Measurements from ENCODE around the gene DNAJC1. TPM values are rescaled to one million over a fixed set of nuclear protein-coding genes. Genes with fewer than 3 reads are reported as not detected.

DNAJC1 gene
- total RNA-seq, 1 donor from 2014 or later = 66.8 TPM

GRCh38 chr10:21831986-21832820, 171.3 kb downstream of the DNAJC1 start:
- Histone ChIP-seq H3K9me3 (ENCODE audit: insufficient read depth, low read depth, low read length) (peaks cover 4% of the 10 kb centered on the region), H3K4me1 (ENCODE audit: insufficient read depth, low read length) (no peaks in the 10 kb centered on the region), H4K20me1 (ENCODE audit: insufficient read depth, low read length) (no peaks in the 10 kb centered on the region), H2AFZ (ENCODE audit: low read depth, low read length) (no peak overlapping the region), H3K4me3 (ENCODE audit: insufficient read depth, low read depth, low read length) (no peak overlapping the region), H3K79me2 (ENCODE audit: insufficient read depth, low read length) (no peaks in the 10 kb centered on the region), H3K27ac (ENCODE audit: low read depth, low read length) (no peak overlapping the region), H3K4me2 (ENCODE audit: low read length) (no peak overlapping the region), H3K27me3 (ENCODE audit: insufficient read depth, low read length) (no peaks in the 10 kb centered on the region), H3K36me3 (ENCODE audit: insufficient read depth, low read length) (no peaks in the 10 kb centered on the region), H3K9ac (ENCODE audit: low read length) (no peak overlapping the region)
- H3K27ac Mint-ChIP-seq (ENCODE audit: unreplicated experiment) = peak overlapping the region; percentile 60
- H3K4me3 Mint-ChIP-seq (ENCODE audit: unreplicated experiment) = no peak overlapping the region
- H3K27me3 Mint-ChIP-seq (ENCODE audit: low read depth, unreplicated experiment) = no peaks in the 10 kb centered on the region
- no peaks in the 10 kb centered on the region for H3K4me1 Mint-ChIP-seq (ENCODE audit: low read depth, unreplicated experiment)
- FAIRE-seq (no peak), DNase-seq (ENCODE audit: low read depth) (peak; percentile 55)
- TF ChIP-seq CTCF (IDR thresholded peaks at IDR 0.05; ENCODE audit: insufficient read depth, low read depth, low read length) = no peak
- no peak for TF ChIP-seq EZH2 (IDR thresholded peaks at IDR 0.05; ENCODE audit: insufficient read depth, low read length)
- H3K9me3 Mint-ChIP-seq (ENCODE audit: unreplicated experiment) = peaks cover 71% of the 10 kb centered on the region
- peaks cover 66% of the 10 kb centered on the region for H3K36me3 Mint-ChIP-seq (ENCODE audit: low read depth, unreplicated experiment)

DNA sequence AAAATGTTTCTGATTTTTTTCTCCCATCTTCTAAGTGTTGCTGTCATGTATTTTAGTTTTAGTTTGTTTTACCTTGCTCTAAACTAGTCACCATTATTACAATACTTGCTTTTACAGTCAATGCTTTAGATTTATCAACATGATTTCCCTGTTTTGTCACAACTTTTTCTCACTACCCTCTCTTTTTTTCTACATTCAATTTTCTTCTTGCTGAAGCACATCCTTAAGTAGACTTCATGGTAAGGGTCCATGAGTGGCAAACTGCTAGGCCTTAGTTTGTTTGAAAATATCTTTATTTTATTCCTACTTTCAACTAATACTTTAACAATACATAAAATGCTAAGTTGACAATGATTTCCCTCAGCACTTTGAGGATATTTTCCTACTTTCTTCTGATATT, 173.5 kb downstream of the DNAJC1 start:
- TF ChIP-seq EZH2 (IDR thresholded peaks at IDR 0.05; ENCODE audit: insufficient read depth, low read length) = no peak
- TF ChIP-seq CTCF (IDR thresholded peaks at IDR 0.05; ENCODE audit: insufficient read depth, low read depth, low read length) = no peak
- Mint-ChIP-seq H3K9me3 (ENCODE audit: unreplicated experiment) (peaks cover 71% of the 10 kb centered on the region), H3K4me1 (ENCODE audit: low read depth, unreplicated experiment) (no peaks in the 10 kb centered on the region), H3K4me3 (ENCODE audit: unreplicated experiment) (no peak overlapping the region), H3K27me3 (ENCODE audit: low read depth, unreplicated experiment) (no peaks in the 10 kb centered on the region), H3K36me3 (ENCODE audit: low read depth, unreplicated experiment) (peaks cover 69% of the 10 kb centered on the region), H3K27ac (ENCODE audit: unreplicated experiment) (no peak overlapping the region)
- Histone ChIP-seq H3K27ac (ENCODE audit: low read depth, low read length) (no peak overlapping the region), H3K79me2 (ENCODE audit: insufficient read depth, low read length) (no peaks in the 10 kb centered on the region), H3K36me3 (ENCODE audit: insufficient read depth, low read length) (no peaks in the 10 kb centered on the region), H3K4me1 (ENCODE audit: insufficient read depth, low read length) (no peaks in the 10 kb centered on the region), H3K9me3 (ENCODE audit: insufficient read depth, low read depth, low read length) (peaks cover 8% of the 10 kb centered on the region), H3K4me2 (ENCODE audit: low read length) (no peak overlapping the region), H3K4me3 (ENCODE audit: insufficient read depth, low read depth, low read length) (no peak overlapping the region), H3K27me3 (ENCODE audit: insufficient read depth, low read length) (no peaks in the 10 kb centered on the region), H3K9ac (ENCODE audit: low read length) (no peak overlapping the region), H2AFZ (ENCODE audit: low read depth, low read length) (no peak overlapping the region), H4K20me1 (ENCODE audit: insufficient read depth, low read length) (no peaks in the 10 kb centered on the region)
- DNase-seq (ENCODE audit: low read depth) = no peak
- no peak for FAIRE-seq

GRCh38 chr10:21827308-21827707, 176.2 kb downstream of the DNAJC1 start:
- FAIRE-seq (no peak), DNase-seq (ENCODE audit: low read depth) (no peak)
- H3K4me3 Mint-ChIP-seq (ENCODE audit: unreplicated experiment) = no peak overlapping the region
- H3K27ac Mint-ChIP-seq (ENCODE audit: unreplicated experiment) = no peak overlapping the region
- H3K27me3 Mint-ChIP-seq (ENCODE audit: low read depth, unreplicated experiment) = no peaks in the 10 kb centered on the region
- no peak for TF ChIP-seq EZH2 (IDR thresholded peaks at IDR 0.05; ENCODE audit: insufficient read depth, low read length)
- TF ChIP-seq CTCF (IDR thresholded peaks at IDR 0.05; ENCODE audit: insufficient read depth, low read depth, low read length) = no peak
- Histone ChIP-seq H3K9ac (ENCODE audit: low read length) (no peak overlapping the region), H3K36me3 (ENCODE audit: insufficient read depth, low read length) (no peaks in the 10 kb centered on the region), H3K27me3 (ENCODE audit: insufficient read depth, low read length) (no peaks in the 10 kb centered on the region), H3K79me2 (ENCODE audit: insufficient read depth, low read length) (no peaks in the 10 kb centered on the region), H3K4me3 (ENCODE audit: insufficient read depth, low read depth, low read length) (no peak overlapping the region), H3K9me3 (ENCODE audit: insufficient read depth, low read depth, low read length) (peaks cover 4% of the 10 kb centered on the region), H3K27ac (ENCODE audit: low read depth, low read length) (no peak overlapping the region), H3K4me1 (ENCODE audit: insufficient read depth, low read length) (no peaks in the 10 kb centered on the region), H3K4me2 (ENCODE audit: low read length) (no peak overlapping the region), H4K20me1 (ENCODE audit: insufficient read depth, low read length) (no peaks in the 10 kb centered on the region), H2AFZ (ENCODE audit: low read depth, low read length) (no peak overlapping the region)
- peaks cover 61% of the 10 kb centered on the region for H3K36me3 Mint-ChIP-seq (ENCODE audit: low read depth, unreplicated experiment)
- H3K9me3 Mint-ChIP-seq (ENCODE audit: unreplicated experiment) = peaks cover 59% of the 10 kb centered on the region
- H3K4me1 Mint-ChIP-seq (ENCODE audit: low read depth, unreplicated experiment) = no peaks in the 10 kb centered on the region

Data from astrocyte (in vitro differentiated cells and primary cell).